Astrocyte of the cerebellum (primary cell): ENCODE results near the gene RHBG.
A peak's percentile ranks its signal among the peaks of the same experiment; 100 is the strongest.
"Not testable (repeated sequence)": the region's sequence is repeated elsewhere in the genome, so short reads cannot be mapped to it uniquely, and the experiment has no call there.

Experiments used
- DNase-seq: peaks from one replicate; pipeline ENCODE4 v3.0.0-alpha.2; 2011; ENCODE audit warnings: low read depth
- H3K4me3 ChIP-seq: 2 replicates; pipeline ENCODE4 v1.5.1; 2011; ENCODE audit warnings: mild to moderate bottlenecking, low read depth, low read length, moderate library complexity
- CTCF ChIP-seq: IDR thresholded peaks from 2 replicates; pipeline ENCODE4 v1.5.1; 2012; ENCODE audit warnings: low read length, low read depth, moderate library complexity, mild to moderate bottlenecking; ENCODE audit errors: missing control alignments
- in situ Hi-C: cut with HindIII; loops from 2 replicates; pipeline ENCODE4 v1.10.0; 2017; ENCODE audit warnings: low sequenced_read_pairs

Gene RHBG

DNA sequence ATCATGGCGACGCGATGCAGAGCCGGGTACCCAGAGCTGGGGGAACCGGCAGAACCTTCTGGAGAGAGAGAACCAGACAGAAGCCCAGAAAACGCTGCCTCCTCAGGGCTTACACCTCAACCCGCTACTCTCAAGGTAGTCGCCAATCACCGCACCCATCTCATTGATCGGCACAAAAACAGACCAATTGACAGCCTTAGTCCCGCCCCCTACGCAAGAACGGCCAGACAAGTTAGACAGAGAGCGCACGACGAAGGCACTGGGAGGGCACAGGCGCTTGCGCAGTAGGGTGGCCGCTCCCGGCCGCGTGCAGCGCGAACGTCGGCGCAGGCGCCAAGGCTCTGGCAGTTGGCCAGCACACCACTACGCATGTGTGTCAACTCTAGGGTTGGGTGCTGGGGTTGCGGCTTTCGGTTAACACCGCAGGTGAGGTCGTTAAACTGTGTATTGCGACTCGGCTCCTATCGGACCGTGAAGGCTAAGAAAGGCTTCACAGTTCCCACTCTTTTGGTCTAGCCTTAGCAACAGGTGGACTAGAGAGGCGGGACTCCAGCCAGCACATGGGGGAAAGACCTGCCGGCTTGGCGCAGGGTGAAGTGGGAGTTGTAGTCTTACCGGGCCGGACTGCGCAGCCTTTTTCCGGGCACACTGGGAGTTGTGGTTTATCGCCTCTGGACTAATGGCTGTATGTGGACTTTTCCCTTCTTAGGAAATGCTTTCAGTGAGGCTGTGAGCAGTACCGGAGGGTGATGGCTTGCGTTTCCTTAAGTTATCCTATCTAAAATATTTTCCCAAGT, 30.6 kb upstream of the RHBG start, which contains the start of the genes CCT3 and TSACC:
CCT3 (minus strand) TSS at position 113 of the 797 bp plus-strand sequence; CDS start at position 5, 108 bp downstream.
TSACC (plus strand) TSS at position 347 of the 797 bp plus-strand sequence. CDS start 1,232 bp downstream, outside the sequence.
- no peak for TF ChIP-seq CTCF
- H3K4me3 ChIP-seq = peak within 1 kb of the TSS; percentile 96
- peak; percentile 99 for DNase-seq
- in situ Hi-C loops = no loop called here

DNA sequence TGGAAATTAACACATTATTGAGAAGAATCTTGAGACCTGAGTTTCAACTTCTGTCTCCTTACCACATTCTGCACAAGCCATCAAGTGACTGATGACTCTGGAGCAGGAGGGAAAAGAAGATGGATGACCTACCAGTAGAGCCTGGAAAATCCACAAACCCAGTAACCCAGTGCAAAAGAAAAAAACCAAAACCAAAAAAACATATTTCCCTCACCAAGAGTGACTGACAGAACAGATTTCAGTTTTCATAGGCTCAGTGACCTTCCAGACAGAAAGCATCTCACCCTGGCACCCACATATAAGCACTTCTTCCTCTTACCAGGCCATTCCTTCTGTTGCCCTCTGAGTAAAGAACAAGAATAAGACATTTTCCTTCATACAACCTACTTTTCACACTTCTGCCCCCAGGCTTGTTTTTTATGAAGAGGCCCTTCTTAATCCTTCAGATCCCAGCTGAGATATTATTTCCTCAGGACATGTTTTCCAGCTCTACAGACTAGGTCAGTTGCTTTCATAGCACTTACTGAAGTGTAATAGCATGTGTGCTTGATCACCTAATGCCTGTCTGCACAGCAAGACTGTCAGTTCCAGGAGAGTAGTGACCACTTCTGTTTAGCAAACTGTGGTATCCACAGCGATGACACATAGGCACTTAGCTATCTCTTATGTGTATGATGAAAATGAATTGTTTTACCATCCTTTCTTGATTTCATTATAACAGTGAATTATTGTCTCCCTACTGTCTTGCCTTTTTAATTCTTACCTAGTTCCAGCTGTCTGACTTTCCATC, 26.6 kb upstream of the RHBG start:
- in situ Hi-C loops = no loop called here
- H3K4me3 ChIP-seq = no peak overlapping the region
- no peak for TF ChIP-seq CTCF
- DNase-seq = no peak

- in situ Hi-C loops = no loop called here
- DNase-seq = no peak
- TF ChIP-seq CTCF = no peak
- no peak overlapping the region for H3K4me3 ChIP-seq
Observed at GRCh38 chr1:156344409-156344808, 24.6 kb upstream of the RHBG start.

- in situ Hi-C loops, H3K4me3 ChIP-seq, DNase-seq: not testable (repeated sequence)
Observed at GRCh38 chr1:156346035-156346434, 23.0 kb upstream of the RHBG start.

DNA sequence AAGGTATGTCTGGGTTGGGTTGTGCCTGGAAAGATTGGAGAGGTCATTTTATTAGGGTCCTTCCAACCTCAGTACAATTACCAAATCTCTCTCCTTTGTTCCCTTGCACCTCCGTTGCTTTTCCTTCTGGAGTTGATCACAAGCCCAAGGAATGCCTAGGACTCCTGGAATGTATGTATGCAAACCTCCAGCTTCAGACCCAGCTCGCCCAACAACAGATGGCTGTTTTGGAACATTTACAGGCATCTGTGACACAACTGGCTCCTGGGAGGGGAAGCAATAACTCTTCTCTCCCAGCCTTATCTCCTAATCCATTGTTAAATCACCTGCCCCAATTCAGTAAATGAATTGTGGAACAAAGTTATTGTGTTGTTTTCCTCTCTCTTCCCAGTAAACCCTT, 22.4 kb upstream of the RHBG start:
- no peak for TF ChIP-seq CTCF
- no peak overlapping the region for H3K4me3 ChIP-seq
- no peak for DNase-seq
- in situ Hi-C loops = no loop called here

GRCh38 chr1:156347331-156347730, 21.7 kb upstream of the RHBG start:
- DNase-seq = no peak
- no peak overlapping the region for H3K4me3 ChIP-seq

GRCh38 chr1:156352481-156352880, 16.5 kb upstream of the RHBG start:
- in situ Hi-C loops = not testable (repeated sequence)

More at GRCh38 chr1:156347331-156347730, 21.7 kb upstream of the RHBG start:
- TF ChIP-seq CTCF = no peak
- in situ Hi-C loops = no loop called here

More at GRCh38 chr1:156352481-156352880, 16.5 kb upstream of the RHBG start:
- not testable (repeated sequence) for DNase-seq, H3K4me3 ChIP-seq
